GM12891 (cell line): ENCODE measurements around the gene RBM38.

ENCODE experiments used
- PAX5 ChIP-seq: IDR thresholded peaks from 2 replicates; pipeline ENCODE4 v1.6.1; 2011; ENCODE audit warnings: low read length, moderate library complexity, mild to moderate bottlenecking; ENCODE audit not compliant: insufficient read depth, severe bottlenecking
- POLR2A ChIP-seq: IDR thresholded peaks from 2 replicates; pipeline ENCODE4 v1.6.1; 2011; ENCODE audit warnings: low read depth, low read length, control low read depth
- POLR2AphosphoS5 ChIP-seq: IDR thresholded peaks from 2 replicates; pipeline ENCODE4 v1.6.1; 2011; ENCODE audit warnings: low read depth, low read length, control low read depth
- POU2F2 ChIP-seq: IDR thresholded peaks from 2 replicates; pipeline ENCODE4 v1.6.1; 2011; ENCODE audit warnings: low read depth, mild to moderate bottlenecking, control low read depth, low read length, moderate library complexity
- SPI1 ChIP-seq: IDR thresholded peaks from 2 replicates; pipeline ENCODE4 v1.6.1; 2011; ENCODE audit warnings: low read depth, low read length, control low read depth
- TAF1 ChIP-seq: IDR thresholded peaks from 2 replicates; pipeline ENCODE4 v1.6.1; 2011; ENCODE audit warnings: low read depth, low read length, control low read depth

DNA sequence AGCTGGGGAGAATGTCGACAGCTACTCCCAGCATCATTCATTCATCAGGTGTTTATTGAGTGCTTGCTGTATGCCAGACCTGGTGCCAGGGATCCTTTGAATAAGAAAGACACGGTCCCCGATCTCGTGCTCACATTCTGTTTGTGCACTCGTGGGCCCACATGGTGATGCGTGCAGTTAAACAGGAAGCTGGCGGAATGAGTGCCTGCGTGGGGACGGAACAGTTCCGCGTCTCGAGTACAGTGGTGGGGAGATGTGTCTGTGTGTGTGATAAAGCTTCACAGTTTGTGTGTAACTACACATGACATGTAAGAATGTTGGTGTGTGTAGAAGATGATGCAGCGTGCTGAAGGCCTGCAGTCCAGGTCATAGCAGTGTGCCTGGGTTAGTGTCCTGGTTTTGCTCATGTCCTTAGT lies 6.5 kb downstream of the RBM38 start:
- TF ChIP-seq POLR2A (peak; percentile 10; the same call in 1 of the 2 replicates), POLR2AphosphoS5 (peak; percentile 64; the same call in 1 of the 2 replicates), TAF1 (no peak), SPI1 (peak; percentile 16; the same call in 1 of the 2 replicates), PAX5 (no peak), POU2F2 (no peak)
